Ovary (tissue), 3 donors: ENCODE measurements around the gene RPS15.

Experiments used
- EP300 ChIP-seq: sonication (generic); formaldehyde crosslinking; IDR thresholded peaks from one replicate; pipeline ENCODE4 v1.6.1; 2017; ENCODE audit warnings: antibody characterized with exemption
- POLR2A ChIP-seq: fragments of 450-650 bp; IDR thresholded peaks from one replicate; pipeline ENCODE4 v1.6.1; 2017; ENCODE audit warnings: antibody characterized with exemption, mild to moderate bottlenecking, moderate library complexity
- TF ChIP-seq, protein P1 (sequence below), 3 donors: fragments of 450-650 bp in 2 of 3; fragments of 200-600 bp in 1 of 3; IDR thresholded peaks; one replicate each; pipeline versions ENCODE4 v1.5.1 to v1.8.0; 2016 to 2022; ENCODE audit warnings: antibody characterized with exemption in 3 of 3, mild to moderate bottlenecking in 1 of 3
- donor health status: DM: no; HTN: no; CAD: no.

DNA sequence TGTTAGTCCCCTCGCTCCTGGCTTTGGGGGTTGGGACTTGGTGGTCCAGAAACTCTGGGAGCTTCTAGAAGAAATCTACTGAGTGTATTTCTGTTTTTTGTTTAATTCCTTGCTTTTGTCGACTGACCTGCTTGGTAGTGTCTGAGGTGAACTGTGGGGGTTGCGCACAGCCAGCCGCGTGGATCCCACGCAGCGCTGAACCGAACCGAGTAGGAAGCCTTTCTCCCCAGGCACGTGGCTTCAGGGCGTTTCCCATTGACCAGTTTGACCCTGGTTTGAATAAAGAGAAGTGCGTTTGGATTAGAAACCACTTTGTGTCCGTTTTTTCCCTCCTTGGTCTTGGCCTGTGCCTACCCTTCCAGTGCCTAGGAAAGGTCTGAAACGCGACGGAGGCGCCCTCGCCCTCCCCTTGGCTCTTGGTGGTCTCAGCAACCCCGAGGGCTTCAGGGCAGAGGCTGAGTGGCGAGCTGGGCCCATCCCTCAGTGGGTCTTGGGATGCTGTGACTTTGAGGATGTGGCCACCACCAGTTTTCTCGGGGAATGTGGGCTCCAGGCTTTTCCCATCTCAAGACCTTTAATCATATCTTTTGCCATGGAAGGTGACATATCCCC lies 2.7 kb upstream of the RPS15 start:
- TF ChIP-seq, protein P1, sequence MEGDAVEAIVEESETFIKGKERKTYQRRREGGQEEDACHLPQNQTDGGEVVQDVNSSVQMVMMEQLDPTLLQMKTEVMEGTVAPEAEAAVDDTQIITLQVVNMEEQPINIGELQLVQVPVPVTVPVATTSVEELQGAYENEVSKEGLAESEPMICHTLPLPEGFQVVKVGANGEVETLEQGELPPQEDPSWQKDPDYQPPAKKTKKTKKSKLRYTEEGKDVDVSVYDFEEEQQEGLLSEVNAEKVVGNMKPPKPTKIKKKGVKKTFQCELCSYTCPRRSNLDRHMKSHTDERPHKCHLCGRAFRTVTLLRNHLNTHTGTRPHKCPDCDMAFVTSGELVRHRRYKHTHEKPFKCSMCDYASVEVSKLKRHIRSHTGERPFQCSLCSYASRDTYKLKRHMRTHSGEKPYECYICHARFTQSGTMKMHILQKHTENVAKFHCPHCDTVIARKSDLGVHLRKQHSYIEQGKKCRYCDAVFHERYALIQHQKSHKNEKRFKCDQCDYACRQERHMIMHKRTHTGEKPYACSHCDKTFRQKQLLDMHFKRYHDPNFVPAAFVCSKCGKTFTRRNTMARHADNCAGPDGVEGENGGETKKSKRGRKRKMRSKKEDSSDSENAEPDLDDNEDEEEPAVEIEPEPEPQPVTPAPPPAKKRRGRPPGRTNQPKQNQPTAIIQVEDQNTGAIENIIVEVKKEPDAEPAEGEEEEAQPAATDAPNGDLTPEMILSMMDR (IDR thresholded peaks at IDR 0.05) = no peak
- TF ChIP-seq POLR2A (no peak), EP300 (no peak)
